Ascending aorta (tissue), 2 donors: ENCODE data around the gene E4F1. TPM values are rescaled to one million over a fixed set of nuclear protein-coding genes. Genes with fewer than 3 reads are reported as not detected.

Source experiments
- DNase-seq, 2 donors: peaks; one replicate each; pipeline ENCODE4 v3.0.0-alpha.2; 2019; ENCODE audit warnings: low spot score in 2 of 2
- H3K27ac ChIP-seq, 2 donors: fragments of 200-600 bp; sonication (generic); one replicate each; pipeline ENCODE4 v1.5.1; 2016 to 2017; ENCODE audit warnings: mild to moderate bottlenecking in 1 of 2
- H3K27me3 ChIP-seq: fragments of 200-600 bp; sonication (generic); one replicate; pipeline ENCODE4 v1.5.1; 2017
- H3K36me3 ChIP-seq, 2 donors: fragments of 200-600 bp; sonication (generic); one replicate each; pipeline ENCODE4 v1.5.1; 2016
- H3K4me1 ChIP-seq, 2 donors: fragments of 200-600 bp; sonication (generic); one replicate each; pipeline ENCODE4 v1.5.1; 2016 to 2017; ENCODE audit warnings: mild to moderate bottlenecking in 1 of 2
- H3K4me3 ChIP-seq, 2 donors: fragments of 200-600 bp; sonication (generic); one replicate each; pipeline ENCODE4 v1.5.1; 2016 to 2017; ENCODE audit warnings: mild to moderate bottlenecking in 1 of 2
- H3K9me3 ChIP-seq, 2 donors: fragments of 200-600 bp; sonication (generic); one replicate each; pipeline ENCODE4 v1.5.1; 2016
- CTCF ChIP-seq, 3 experiments: fragments of 200-600 bp in 2 of 3; fragments of 450-650 bp in 1 of 3; sonication (generic) in 2 of 3; IDR thresholded peaks; one replicate each; pipeline ENCODE4 v1.5.1; 2016 to 2019; ENCODE audit warnings: antibody characterized with exemption in 3 of 3, mild to moderate bottlenecking in 1 of 3, moderate library complexity in 1 of 3
- intact Hi-C: fragments of 100-400 bp; cut with DNase I; formaldehyde crosslinking; loops from one replicate; pipeline ENCODE4 v1.15.1; 2023
- total RNA-seq: library from RNA; depleted of rRNA; stranded (reverse); fragments of >200 nt; gene quantifications from one replicate; pipeline ENCODE4 v1.1.0, GENCODE V29; 2016

E4F1 gene
- total RNA-seq, 1 donor from 2014 or later = 39.7 TPM

GRCh38 chr16:2205104-2205966 is 18.1 kb upstream of the E4F1 start, which contains the start of gene MLST8:
Gene MLST8 (plus strand): TSS chr16:2205454. CDS start chr16:2206086, 632 bp downstream.
- TF ChIP-seq CTCF (IDR thresholded peaks at IDR 0.05) = peak in 2 of 3 experiments; percentile 6 to 10
- DNase-seq = peak; percentile 25 to 90
- H3K9me3 ChIP-seq = no peaks in the 10 kb centered on the region
- no peaks in the 10 kb centered on the region for H3K27me3 ChIP-seq
- H3K4me3 ChIP-seq = peak within 1 kb of the TSS; percentile 80 to 97
- intact Hi-C loops = loop anchor here (1.0 to 5.0 kb wide), 5 partner anchors 10 to 593 kb away; partner anchors contain the start of genes CRAMP1, E4F1, IFT140 and RNPS1
- peaks cover 4 to 11% of the 10 kb centered on the region in 2 donors for H3K4me1 ChIP-seq
- peaks cover 18 to 32% of the 10 kb centered on the region in 2 donors for H3K36me3 ChIP-seq
- peak within 1 kb of the TSS; percentile 96 to 98 for H3K27ac ChIP-seq

- no peak for TF ChIP-seq CTCF (IDR thresholded peaks at IDR 0.05)
- intact Hi-C loops = loop anchor here (1.0 to 5.0 kb wide), 5 partner anchors 9 to 594 kb away; partner anchors contain the start of genes CRAMP1, E4F1, IFT140 and RNPS1
- DNase-seq = no peak
- Histone ChIP-seq H3K27ac (peak overlapping the region; percentile 96 to 98), H3K36me3 (peaks cover 18 to 32% of the 10 kb centered on the region in 2 donors), H3K4me1 (peaks cover 4 to 11% of the 10 kb centered on the region in 2 donors), H3K4me3 (peak overlapping the region; percentile 80 to 97), H3K27me3 (no peaks in the 10 kb centered on the region), H3K9me3 (no peaks in the 10 kb centered on the region)
These were observed 17.5 kb upstream of the E4F1 start for GRCh38 chr16:2205967-2206313.

GRCh38 chr16:2206420-2206779 is 17.0 kb upstream of the E4F1 start:
- H3K4me1 ChIP-seq = peaks cover 4 to 11% of the 10 kb centered on the region in 2 donors
- H3K27me3 ChIP-seq = no peaks in the 10 kb centered on the region
- H3K9me3 ChIP-seq = no peaks in the 10 kb centered on the region
- H3K4me3 ChIP-seq = peak overlapping the region; percentile 80 to 97
- H3K27ac ChIP-seq = no peak overlapping the region
- intact Hi-C loops = loop anchor here (5.0 kb wide), 2 partner anchors 61 to 594 kb away; partner anchors contain the start of genes CRAMP1, IFT140 and RNPS1
- no peak for DNase-seq
- TF ChIP-seq CTCF (IDR thresholded peaks at IDR 0.05) = no peak
- peaks cover 18 to 32% of the 10 kb centered on the region in 2 donors for H3K36me3 ChIP-seq

GRCh38 chr16:2206780-2207433 is 16.5 kb upstream of the E4F1 start:
- H3K4me1 ChIP-seq = peaks cover 4 to 11% of the 10 kb centered on the region in 2 donors
- H3K27ac ChIP-seq = no peak overlapping the region
- DNase-seq = no peak
- H3K36me3 ChIP-seq = peaks cover 18 to 32% of the 10 kb centered on the region in 2 donors
- no peak for TF ChIP-seq CTCF (IDR thresholded peaks at IDR 0.05)
- H3K4me3 ChIP-seq = peak overlapping the region in 1 of 2 donors; percentile 80
- no peaks in the 10 kb centered on the region for H3K27me3 ChIP-seq
- intact Hi-C loops = loop anchor here (5.0 kb wide), 2 partner anchors 60 to 595 kb away; partner anchors contain the start of genes CRAMP1, IFT140 and RNPS1
- no peaks in the 10 kb centered on the region for H3K9me3 ChIP-seq

GRCh38 chr16:2207872-2208271 is 15.5 kb upstream of the E4F1 start:
- H3K36me3 ChIP-seq = peaks cover 18 to 36% of the 10 kb centered on the region in 2 donors
- no peaks in the 10 kb centered on the region for H3K9me3 ChIP-seq
- H3K27ac ChIP-seq = no peak overlapping the region
- no peak for TF ChIP-seq CTCF (IDR thresholded peaks at IDR 0.05)
- H3K4me3 ChIP-seq = no peak overlapping the region
- intact Hi-C loops = loop anchor here (5.0 kb wide), 2 partner anchors 59 to 596 kb away; partner anchors contain the start of genes CRAMP1, IFT140 and RNPS1
- DNase-seq = no peak
- H3K27me3 ChIP-seq = no peaks in the 10 kb centered on the region
- peaks cover 6 to 21% of the 10 kb centered on the region in 2 donors for H3K4me1 ChIP-seq
